B cell (primary cell): ENCODE data around the gene ONECUT3. TPM values are rescaled to one million over a fixed set of nuclear protein-coding genes. Genes with fewer than 3 reads are reported as not detected.

Source experiments
- ATAC-seq: fragments of 200-7000 bp; cut with Tn5 transposase; one replicate; pipeline ENCODE4 v1.10.0; 2021; ENCODE audit warnings: low read depth, mild to moderate bottlenecking, moderate number of reproducible peaks, moderate library complexity
- CTCF ChIA-PET: fragments of 350-600 bp; sonication (Branson Sonifier 250); formaldehyde crosslinking; loops from one replicate; lab custom pipeline; 2021; ENCODE audit warnings: antibody characterized with exemption, inconsistent platforms; lab: Charles Lee
- POLR2A ChIA-PET: fragments of 350-600 bp; sonication (Branson Sonifier 250); formaldehyde crosslinking; loops from one replicate; lab custom pipeline; 2021; ENCODE audit warnings: antibody characterized with exemption; lab: Charles Lee
- DNase-seq: peaks from one replicate; pipeline ENCODE4 v3.0.0; 2013
- H2AFZ ChIP-seq: 2 replicates; pipeline ENCODE4 v1.6.1; 2012; ENCODE audit warnings: mild to moderate bottlenecking, low read depth, low read length; ENCODE audit not compliant: insufficient read depth, poor library complexity, severe bottlenecking
- H3K27ac ChIP-seq, 2 donors: 1 replicate in 1 of 2; 2 replicates in 1 of 2; pipeline ENCODE4 v1.5.1; 2012 to 2013; ENCODE audit warnings: low read length in 2 of 2, mild to moderate bottlenecking in 2 of 2, moderate library complexity in 1 of 2
- H3K27me3 ChIP-seq, 4 experiments: fragments of 200-600 bp in 1 of 4; sonication (generic) in 1 of 4; replicated peaks in 1 of 4; 1 replicate in 2 of 4; 2 replicates in 2 of 4; pipeline versions ENCODE4 v1.6.1 to v1.7.0; 2013 to 2016; ENCODE audit warnings: low read length in 3 of 4, mild to moderate bottlenecking in 2 of 4, mixed read lengths in 1 of 4, moderate library complexity in 1 of 4; ENCODE audit not compliant: insufficient read depth in 4 of 4, control insufficient read depth in 3 of 4; ENCODE audit errors: control extremely low read depth in 1 of 4
- H3K36me3 ChIP-seq, 2 experiments: replicated peaks in 1 of 2; 1 replicate in 1 of 2; 2 replicates in 1 of 2; pipeline versions ENCODE4 v1.6.1 to v1.7.1; 2013; ENCODE audit warnings: low read length in 1 of 2; ENCODE audit not compliant: insufficient read depth in 2 of 2, control insufficient read depth in 1 of 2; ENCODE audit errors: control extremely low read depth in 1 of 2, extremely low read depth in 1 of 2
- H3K4me1 ChIP-seq, 2 donors: fragments of 200-600 bp in 1 of 2; sonication (generic) in 1 of 2; 1 replicate in 1 of 2; 2 replicates in 1 of 2; pipeline versions ENCODE4 v1.5.1 to v1.6.1; 2013 to 2017; ENCODE audit warnings: low read length in 2 of 2; ENCODE audit not compliant: control insufficient read depth in 2 of 2, insufficient read depth in 2 of 2
- H3K4me2 ChIP-seq: replicated peaks from 2 replicates; pipeline ENCODE3; 2012; ENCODE audit warnings: mild to moderate bottlenecking, low read depth, low read length; ENCODE audit not compliant: poor library complexity, severe bottlenecking
- H3K4me3 ChIP-seq, 5 experiments: fragments of 200-600 bp in 1 of 5; sonication (generic) in 1 of 5; 1 replicate in 3 of 5; 2 replicates in 2 of 5; pipeline versions ENCODE4 v1.5.1 to v1.7.0; 2011 to 2016; ENCODE audit warnings: low read length in 4 of 5, mild to moderate bottlenecking in 4 of 5, low read depth in 2 of 5, control low read depth in 1 of 5, moderate library complexity in 1 of 5; ENCODE audit not compliant: insufficient read depth in 1 of 5; ENCODE audit errors: control extremely low read depth in 1 of 5, extremely low read depth in 1 of 5
- H3K79me2 ChIP-seq: fragments of 200-600 bp; sonication (generic); one replicate; pipeline ENCODE4 v1.6.0; 2016; ENCODE audit warnings: low read length; ENCODE audit not compliant: control insufficient read depth, insufficient read depth
- H3K9ac ChIP-seq: fragments of 200-600 bp; sonication (generic); 2 replicates; pipeline ENCODE4 v1.6.1; 2017; ENCODE audit warnings: mild to moderate bottlenecking, low read length, moderate library complexity
- H3K9me3 ChIP-seq, 3 donors: one replicate each; pipeline versions ENCODE4 v1.6.1 to v1.7.1; 2013; ENCODE audit warnings: low read length in 2 of 3; ENCODE audit not compliant: control insufficient read depth in 2 of 3, insufficient read depth in 1 of 3; ENCODE audit errors: control extremely low read depth in 1 of 3
- H4K20me1 ChIP-seq: 2 replicates; pipeline ENCODE4 v1.6.0; 2012; ENCODE audit warnings: mild to moderate bottlenecking, low read length; ENCODE audit not compliant: insufficient read depth, control insufficient read depth, poor library complexity, severe bottlenecking
- H3K27ac Mint-ChIP-seq: one replicate; pipeline ENCODE4 v1.8.0; 2021; ENCODE audit warnings: mixed read lengths
- H3K27me3 Mint-ChIP-seq: one replicate; pipeline ENCODE4 v1.8.0; 2021; ENCODE audit warnings: mixed read lengths
- H3K4me1 Mint-ChIP-seq: one replicate; pipeline ENCODE4 v1.8.0; 2021; ENCODE audit warnings: mixed read lengths
- H3K4me3 Mint-ChIP-seq: one replicate; pipeline ENCODE4 v1.8.0; 2021; ENCODE audit warnings: mixed read lengths
- H3K9me3 Mint-ChIP-seq: one replicate; pipeline ENCODE4 v1.8.0; 2022; ENCODE audit warnings: mixed read lengths; ENCODE audit not compliant: insufficient read depth
- CTCF ChIP-seq: fragments of 200-600 bp; IDR thresholded peaks from one replicate; pipeline ENCODE4 v1.8.0; 2022; ENCODE audit warnings: antibody characterized with exemption, mild to moderate bottlenecking
- EZH2 ChIP-seq: IDR thresholded peaks from 2 replicates; pipeline ENCODE4 v1.6.1; 2012; ENCODE audit warnings: borderline replicate concordance, low read depth, mild to moderate bottlenecking, moderate library complexity, low read length; ENCODE audit not compliant: insufficient read depth, poor library complexity, severe bottlenecking
- WGBS: methylation state at CpG from one replicate; pipeline ENCODE4 v1.1.5; 2013; ENCODE audit warnings: missing lambda C conversion rate; ENCODE audit not compliant: insufficient coverage; 5-methylcytosine and 5-hydroxymethylcytosine counted together
- intact Hi-C: fragments of 100-400 bp; cut with micrococcal nuclease; formaldehyde crosslinking; loops from one replicate; pipeline ENCODE4 v1.10.0; 2022
- polyA plus RNA-seq: library from polyadenylated mRNA; depleted of rRNA; stranded (reverse); fragments of >200 nt; gene quantifications from 2 replicates; pipeline ENCODE4 v1.2.3, GENCODE V29; 2012
- total RNA-seq, 2 donors: library from RNA; stranded (reverse); fragments of 120-200 nt in 1 of 2; gene quantifications; 1 replicate in 1 of 2; 2 replicates in 1 of 2; pipeline versions ENCODE4 v1.2.3 to v1.2.4, GENCODE V29; 2013 to 2022

ONECUT3 gene
- total and polyA plus RNA-seq, 2 donors (not counting 1 experiment from before 2014, with no cell fraction given), result not detected

GRCh38 chr19:1766800-1767352 is 13.6 kb downstream of the ONECUT3 start:
- CTCF ChIA-PET, result interaction anchor here (0.6 to 3.7 kb wide), 16 partner anchors 12 to 224 kb away, joined by 3 to 28 read pairs (median 4); partner anchors contain the start of gene UQCR11
- no peak overlapping the region for H2AFZ ChIP-seq
- Mint-ChIP-seq H3K9me3 (peaks cover 3% of the 10 kb centered on the region), H3K4me1 (peaks cover 4% of the 10 kb centered on the region), H3K27ac (no peak overlapping the region), H3K27me3 (peaks cover 60% of the 10 kb centered on the region), H3K4me3 (no peak overlapping the region)
- peaks cover 0 to 83% (median 14%) of the 10 kb centered on the region in 3 donors for H3K9me3 ChIP-seq
- H3K27ac ChIP-seq, result no peak overlapping the region
- H3K4me1 ChIP-seq, result peaks cover 16 to 34% of the 10 kb centered on the region in 2 donors
- ATAC-seq (peak; percentile 22), DNase-seq (no peak)
- H4K20me1 ChIP-seq, result no peaks in the 10 kb centered on the region
- intact Hi-C loops, result loop anchor here (1.0 to 5.0 kb wide), 4 partner anchors 95 to 221 kb away; partner anchors contain the start of gene UQCR11
- TF ChIP-seq CTCF (no peak), EZH2 (no peak)
- H3K27me3 ChIP-seq, result peaks cover 0 to 95% (median 72%) of the 10 kb centered on the region in 4 experiments
- H3K4me3 ChIP-seq, result no peak overlapping the region
- no peak overlapping the region for H3K9ac ChIP-seq
- 7% methylated on average over 5 of the region's 10 CpGs for WGBS
- no peaks in the 10 kb centered on the region for H3K79me2 ChIP-seq
- POLR2A ChIA-PET, result no interaction called here
- H3K4me2 ChIP-seq, result peak overlapping the region; percentile 7
- no peaks in the 10 kb centered on the region for H3K36me3 ChIP-seq

- Histone ChIP-seq H3K9ac (no peak overlapping the region), H3K27ac (no peak overlapping the region), H3K79me2 (no peaks in the 10 kb centered on the region), H2AFZ (no peak overlapping the region), H3K4me3 (no peak overlapping the region), H3K4me1 (peaks cover 16 to 34% of the 10 kb centered on the region in 2 donors), H4K20me1 (no peaks in the 10 kb centered on the region), H3K4me2 (peak overlapping the region; percentile 7), H3K27me3 (peaks cover 0 to 89% (median 69%) of the 10 kb centered on the region in 4 experiments), H3K9me3 (peaks cover 0 to 82% (median 14%) of the 10 kb centered on the region in 3 donors), H3K36me3 (no peaks in the 10 kb centered on the region)
- H3K4me3 Mint-ChIP-seq, result no peak overlapping the region
- H3K4me1 Mint-ChIP-seq, result peaks cover 4% of the 10 kb centered on the region
- H3K27ac Mint-ChIP-seq, result no peak overlapping the region
- H3K9me3 Mint-ChIP-seq, result peaks cover 3% of the 10 kb centered on the region
- peak; percentile 84 for ATAC-seq
- ChIA-PET CTCF (interaction anchor here (0.6 to 3.7 kb wide), 13 partner anchors 11 to 225 kb away, joined by 3 to 28 read pairs (median 4); partner anchors contain the start of gene UQCR11), POLR2A (no interaction called here)
- peak; percentile 76 for DNase-seq
- intact Hi-C loops, result loop anchor here (1.0 to 5.0 kb wide), 4 partner anchors 95 to 221 kb away; partner anchors contain the start of gene UQCR11
- TF ChIP-seq EZH2 (no peak), CTCF (peak; percentile 93)
- 6% methylated on average over 17 of the region's 21 CpGs for WGBS
- peaks cover 62% of the 10 kb centered on the region for H3K27me3 Mint-ChIP-seq
Measured at GRCh38 chr19:1767464-1767933, 14.2 kb downstream of the ONECUT3 start.
